ENCODE measurements around the gene TMEM151B. TPM values are rescaled to one million over a fixed set of nuclear protein-coding genes. Genes with fewer than 3 reads are reported as not detected.

Gene TMEM151B
- total RNA-seq, 4 donors from 2014 or later = 0.27 to 0.69 TPM; not detected in 2

GRCh38 chr6:44248579-44248978 is 21.7 kb upstream of the TMEM151B start:
- Histone ChIP-seq H3K4me3 (peak overlapping the region; percentile 63 to 79), H3K27me3 (no peaks in the 10 kb centered on the region), H3K4me1 (peaks cover 0 to 69% (median 18%) of the 10 kb centered on the region in 3 donors), H3K9me3 (no peaks in the 10 kb centered on the region), H3K36me3 (peaks cover 0 to 53% of the 10 kb centered on the region in 2 donors), H3K27ac (peak overlapping the region in 3 of 4 donors; percentile 96 to 100 (median 99))
- TF ChIP-seq POLR2A (IDR thresholded peaks at IDR 0.05) = no peak
- WGBS, 2 donors (ENCODE audit: low coverage in 1 of 2) = 0 to 14% methylated on average over 1 of the region's 1 CpG
- ATAC-seq = no peak

GRCh38 chr6:44249082-44249748 is 21.0 kb upstream of the TMEM151B start:
- H3K9me3 ChIP-seq = no peaks in the 10 kb centered on the region
- H3K4me3 ChIP-seq = peak overlapping the region in 1 of 2 donors; percentile 63
- TF ChIP-seq POLR2AphosphoS5 (IDR thresholded peaks at IDR 0.05) = no peak
- no peak for TF ChIP-seq POLR2A (IDR thresholded peaks at IDR 0.05)
- TF ChIP-seq CTCF (IDR thresholded peaks at IDR 0.05) = no peak
- TF ChIP-seq EP300 (IDR thresholded peaks at IDR 0.05) = no peak
- H3K27ac ChIP-seq = peak overlapping the region in 2 of 4 donors; percentile 96 to 99
- 73 to 87% methylated on average over 5 to 6 of the region's 9 CpGs for WGBS, 2 donors (ENCODE audit: low coverage in 1 of 2)
- peaks cover 0 to 75% (median 18%) of the 10 kb centered on the region in 3 donors for H3K4me1 ChIP-seq
- H3K36me3 ChIP-seq = peaks cover 0 to 59% of the 10 kb centered on the region in 2 donors
- no peaks in the 10 kb centered on the region for H3K27me3 ChIP-seq
- no peak for ATAC-seq

- Histone ChIP-seq H3K4me1 (peaks cover 0 to 81% (median 18%) of the 10 kb centered on the region in 3 donors), H3K9me3 (no peaks in the 10 kb centered on the region), H3K4me3 (no peak overlapping the region), H3K27ac (no peak overlapping the region), H3K36me3 (peaks cover 0 to 69% of the 10 kb centered on the region in 2 donors), H3K27me3 (no peaks in the 10 kb centered on the region)
- no peak for ATAC-seq
- no peak for TF ChIP-seq POLR2AphosphoS5 (IDR thresholded peaks at IDR 0.05)
- TF ChIP-seq CTCF (IDR thresholded peaks at IDR 0.05) = no peak
- no peak for TF ChIP-seq EP300 (IDR thresholded peaks at IDR 0.05)
- TF ChIP-seq POLR2A (IDR thresholded peaks at IDR 0.05) = no peak
- WGBS, 2 donors (ENCODE audit: low coverage in 1 of 2) = 55% methylated on average over 1 to 6 of the region's 6 CpGs
Measured at GRCh38 chr6:44250067-44250717, 20.1 kb upstream of the TMEM151B start.

- WGBS, 2 donors (ENCODE audit: low coverage in 1 of 2) = 49 to 69% methylated on average over 3 of the region's 3 CpGs
- no peak overlapping the region for H3K27ac ChIP-seq
- peaks cover 0 to 81% (median 15%) of the 10 kb centered on the region in 3 donors for H3K4me1 ChIP-seq
- no peaks in the 10 kb centered on the region for H3K9me3 ChIP-seq
- H3K36me3 ChIP-seq = peaks cover 0 to 74% of the 10 kb centered on the region in 2 donors
- no peaks in the 10 kb centered on the region for H3K27me3 ChIP-seq
- no peak for ATAC-seq
- H3K4me3 ChIP-seq = no peak overlapping the region
- no peak for TF ChIP-seq POLR2A (IDR thresholded peaks at IDR 0.05)
- TF ChIP-seq EP300 (IDR thresholded peaks at IDR 0.05) = no peak
- TF ChIP-seq CTCF (IDR thresholded peaks at IDR 0.05) = no peak
- peak; percentile 4 for TF ChIP-seq POLR2AphosphoS5 (IDR thresholded peaks at IDR 0.05)
Measured at GRCh38 chr6:44250718-44251123, 19.5 kb upstream of the TMEM151B start.

GRCh38 chr6:44251576-44252524 is 18.4 kb upstream of the TMEM151B start:
- no peaks in the 10 kb centered on the region for H3K27me3 ChIP-seq
- no peak for ATAC-seq
- H3K27ac ChIP-seq = no peak overlapping the region
- H3K4me1 ChIP-seq = peaks cover 0 to 88% (median 22%) of the 10 kb centered on the region in 3 donors
- H3K4me3 ChIP-seq = no peak overlapping the region
- H3K36me3 ChIP-seq = peaks cover 0 to 78% of the 10 kb centered on the region in 2 donors
- no peaks in the 10 kb centered on the region for H3K9me3 ChIP-seq
- TF ChIP-seq EP300 (IDR thresholded peaks at IDR 0.05) (no peak), POLR2A (IDR thresholded peaks at IDR 0.05) (no peak), CTCF (IDR thresholded peaks at IDR 0.05) (no peak), POLR2AphosphoS5 (IDR thresholded peaks at IDR 0.05) (no peak)
- whole genome bisulfite sequencing, 2 donors (ENCODE audit: low coverage in 1 of 2) = 84 to 91% methylated on average over 7 to 14 of the region's 14 CpGs
